BJ (cell line): ENCODE data around the gene QRSL1. TPM values are rescaled to one million over a fixed set of nuclear protein-coding genes. Genes with fewer than 3 reads are reported as not detected.

Experiments used
- CTCF ChIA-PET: fragments of 350-600 bp; formaldehyde crosslinking; extraction: SDS; loops from one replicate; lab custom pipeline; 2021; ENCODE audit warnings: antibody characterized with exemption, inconsistent platforms; lab: Yijun Ruan, JAX
- POLR2A ChIA-PET: fragments of 300-600 bp; sonication (Branson Sonifier 250); formaldehyde crosslinking; extraction: SDS; loops from one replicate; lab custom pipeline; 2021; ENCODE audit warnings: antibody characterized with exemption; lab: Charles Lee
- DNase-seq: peaks from one replicate; pipeline ENCODE4 v3.0.0-alpha.2; 2011; ENCODE audit warnings: low read depth
- H3K27me3 ChIP-seq: 2 replicates; pipeline ENCODE4 v1.6.0; 2011; ENCODE audit warnings: low read length; ENCODE audit not compliant: control insufficient read depth, insufficient read depth
- H3K36me3 ChIP-seq: 2 replicates; pipeline ENCODE4 v1.5.1; 2011; ENCODE audit warnings: low read length; ENCODE audit not compliant: control insufficient read depth, insufficient read depth
- H3K4me3 ChIP-seq: 2 replicates; pipeline ENCODE4 v1.5.1; 2011; ENCODE audit warnings: low read depth, mild to moderate bottlenecking, control low read depth, low read length
- polyA plus RNA-seq: library from polyadenylated mRNA; depleted of rRNA; stranded (reverse); fragments of >200 nt; gene quantifications from 2 replicates; pipeline ENCODE4 v1.2.3, GENCODE V29; 2011
- TF ChIP-seq, protein P1 (sequence below): IDR thresholded peaks from 2 replicates; pipeline ENCODE4 v1.5.1; 2011; ENCODE audit warnings: low read depth, mild to moderate bottlenecking, control low read depth, inconsistent platforms, low read length, moderate library complexity; ENCODE audit not compliant: insufficient read depth

Gene QRSL1
- polyA plus RNA-seq, 1 experiment: 7.5 TPM

DNA sequence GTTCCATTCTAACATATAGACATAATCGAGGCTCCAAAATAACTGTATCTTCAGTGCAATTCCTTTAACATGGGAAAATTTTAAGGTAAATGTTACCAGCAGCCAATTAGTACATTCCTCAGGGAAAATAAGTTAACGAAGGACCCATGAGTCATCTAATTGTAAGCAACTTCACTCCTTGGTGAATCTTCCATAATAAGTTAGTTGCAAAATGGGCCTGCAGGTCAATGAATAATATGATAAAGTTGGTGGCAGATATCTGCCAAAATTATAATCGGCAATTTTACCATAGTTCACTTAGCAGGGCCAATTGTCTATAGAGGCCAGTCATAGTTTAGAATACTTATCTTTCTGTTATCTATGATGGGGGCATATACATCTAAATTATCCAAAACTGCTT, 42.3 kb downstream of the QRSL1 start:
- peaks cover under 1% of the 10 kb centered on the region; the same call in 1 of the 2 replicates for H3K36me3 ChIP-seq

DNA sequence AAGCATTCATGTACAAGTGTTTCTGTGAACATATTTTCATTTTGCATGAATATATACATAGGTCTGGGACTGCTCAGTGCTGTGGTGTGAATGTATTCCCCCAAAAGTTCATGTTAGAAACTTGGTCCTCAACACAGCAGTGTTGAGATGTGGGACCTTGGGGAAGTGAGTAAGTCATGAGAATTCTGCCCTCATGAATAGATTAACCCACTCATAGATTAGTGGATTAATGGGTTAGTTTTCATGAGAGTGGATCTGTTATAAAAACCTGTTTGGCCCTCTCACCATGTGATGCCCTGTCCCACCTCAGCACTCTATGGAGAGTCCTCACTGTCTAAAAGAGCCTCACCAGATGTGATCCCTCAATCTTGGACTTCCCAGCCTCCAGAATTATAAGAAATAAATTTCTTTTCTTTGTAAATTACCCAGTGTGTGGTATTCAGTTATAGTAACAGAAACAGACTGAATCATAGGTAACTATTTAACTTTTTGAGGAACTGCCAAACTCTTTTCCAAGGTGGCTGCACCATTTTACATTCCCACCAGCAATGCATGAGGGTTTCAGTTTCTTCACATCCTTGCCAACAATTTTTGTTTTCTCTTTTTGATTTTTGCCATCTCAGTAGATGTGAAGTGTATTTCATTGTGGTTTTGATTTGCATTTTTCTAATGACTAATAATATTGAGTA, 45.3 kb downstream of the QRSL1 start:
- CTCF ChIA-PET: no interaction called here
- Histone ChIP-seq H3K4me3 (no peak overlapping the region), H3K27me3 (no peaks in the 10 kb centered on the region), H3K36me3 (no peaks in the 10 kb centered on the region)
- POLR2A ChIA-PET: no interaction called here
- DNase-seq: no peak
- TF ChIP-seq, protein P1, sequence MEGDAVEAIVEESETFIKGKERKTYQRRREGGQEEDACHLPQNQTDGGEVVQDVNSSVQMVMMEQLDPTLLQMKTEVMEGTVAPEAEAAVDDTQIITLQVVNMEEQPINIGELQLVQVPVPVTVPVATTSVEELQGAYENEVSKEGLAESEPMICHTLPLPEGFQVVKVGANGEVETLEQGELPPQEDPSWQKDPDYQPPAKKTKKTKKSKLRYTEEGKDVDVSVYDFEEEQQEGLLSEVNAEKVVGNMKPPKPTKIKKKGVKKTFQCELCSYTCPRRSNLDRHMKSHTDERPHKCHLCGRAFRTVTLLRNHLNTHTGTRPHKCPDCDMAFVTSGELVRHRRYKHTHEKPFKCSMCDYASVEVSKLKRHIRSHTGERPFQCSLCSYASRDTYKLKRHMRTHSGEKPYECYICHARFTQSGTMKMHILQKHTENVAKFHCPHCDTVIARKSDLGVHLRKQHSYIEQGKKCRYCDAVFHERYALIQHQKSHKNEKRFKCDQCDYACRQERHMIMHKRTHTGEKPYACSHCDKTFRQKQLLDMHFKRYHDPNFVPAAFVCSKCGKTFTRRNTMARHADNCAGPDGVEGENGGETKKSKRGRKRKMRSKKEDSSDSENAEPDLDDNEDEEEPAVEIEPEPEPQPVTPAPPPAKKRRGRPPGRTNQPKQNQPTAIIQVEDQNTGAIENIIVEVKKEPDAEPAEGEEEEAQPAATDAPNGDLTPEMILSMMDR: no peak

More for the DNA sequence above, 42.3 kb downstream of the QRSL1 start:
- Histone ChIP-seq H3K27me3 (no peaks in the 10 kb centered on the region), H3K4me3 (no peak overlapping the region)
- ChIA-PET CTCF (no interaction called here), POLR2A (no interaction called here)
- TF ChIP-seq, protein P1: no peak
- no peak for DNase-seq

DNA sequence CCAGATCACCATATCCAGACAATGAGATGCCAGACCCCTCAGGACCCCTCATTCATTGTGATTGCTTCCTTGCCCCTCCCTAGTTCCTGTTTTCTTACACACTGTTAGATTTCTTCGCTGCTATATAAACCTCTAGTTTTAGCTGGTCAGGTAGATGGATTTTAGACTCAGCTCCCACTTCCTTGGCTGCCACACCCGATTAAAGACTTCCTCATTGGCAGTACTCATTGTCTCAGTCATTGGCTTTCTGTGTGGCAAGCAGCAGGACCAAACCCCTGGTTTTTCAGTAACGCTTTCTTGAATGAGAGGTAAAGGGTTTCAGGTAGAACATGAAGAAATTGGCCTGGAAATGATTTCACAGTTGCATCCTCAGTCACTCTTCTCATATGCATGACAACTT, 47.9 kb downstream of the QRSL1 start:
- Histone ChIP-seq H3K36me3 (no peaks in the 10 kb centered on the region), H3K27me3 (no peaks in the 10 kb centered on the region), H3K4me3 (no peak overlapping the region)
- POLR2A ChIA-PET: no interaction called here
- no peak for DNase-seq
- CTCF ChIA-PET: interaction anchor here (0.6 to 2.0 kb wide), 2 partner anchors 144 to 302 kb away, joined by 3 to 5 read pairs; no protein-coding TSS in a partner anchor
- TF ChIP-seq, protein P1: no peak

DNA sequence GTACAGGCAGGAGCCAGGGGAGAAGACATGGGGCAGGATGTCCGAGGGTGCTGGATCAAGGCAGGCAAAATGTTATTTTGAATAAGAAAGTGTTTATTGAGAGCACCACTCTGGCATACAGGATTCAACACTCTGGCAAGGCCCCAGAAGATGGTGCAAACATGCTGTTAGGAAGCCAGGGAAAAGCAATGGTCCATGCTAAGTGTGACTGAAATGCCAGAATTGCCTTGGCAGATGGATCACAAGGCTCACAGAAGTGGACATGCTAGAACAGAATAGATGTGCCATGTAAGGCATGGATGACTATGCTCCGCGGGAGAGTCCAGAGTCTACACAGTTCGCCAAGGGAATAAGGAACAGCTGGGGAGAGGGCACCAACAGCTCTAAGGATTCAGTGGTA, 54.6 kb downstream of the QRSL1 start:
- H3K4me3 ChIP-seq: no peak overlapping the region
- H3K36me3 ChIP-seq: no peaks in the 10 kb centered on the region
- ChIA-PET CTCF (no interaction called here), POLR2A (no interaction called here)
- TF ChIP-seq, protein P1: no peak
- no peak for DNase-seq
- H3K27me3 ChIP-seq: no peaks in the 10 kb centered on the region

DNA sequence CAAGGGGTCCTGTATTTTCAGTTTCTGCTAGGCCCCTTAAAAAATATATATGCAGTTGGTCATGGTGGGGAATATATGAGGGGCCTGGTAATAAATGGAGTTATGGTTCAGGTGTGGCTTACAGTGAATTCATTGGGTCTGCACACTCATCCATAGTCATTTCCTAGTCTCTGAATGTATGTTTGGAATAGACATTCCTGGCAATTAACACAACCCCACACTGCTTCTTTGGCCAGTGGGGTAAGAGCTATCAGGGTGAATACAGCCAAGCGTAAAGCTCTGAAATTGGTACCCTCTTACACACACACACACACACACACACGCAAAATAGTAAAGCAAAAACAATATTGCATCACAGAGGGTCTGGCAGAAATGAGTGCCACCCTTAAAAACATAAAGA, 56.5 kb downstream of the QRSL1 start:
- no peak overlapping the region for H3K4me3 ChIP-seq
- no peaks in the 10 kb centered on the region for H3K27me3 ChIP-seq
- CTCF ChIA-PET: no interaction called here
- no peaks in the 10 kb centered on the region for H3K36me3 ChIP-seq
- POLR2A ChIA-PET: no interaction called here
- TF ChIP-seq, protein P1: no peak
- no peak for DNase-seq
